PFSK-1 (cell line): ENCODE measurements around the gene CCDC85B.

Experiments used
- FOXP2 ChIP-seq: optimal IDR thresholded peaks from 2 replicates; pipeline ENCODE3; 2011; ENCODE audit warnings: borderline replicate concordance, control low read depth, inconsistent platforms; ENCODE audit not compliant: insufficient read depth; ENCODE audit errors: extremely low read length, extremely low read depth
- POLR2AphosphoS5 ChIP-seq: IDR thresholded peaks from 2 replicates; pipeline ENCODE4 v1.6.1; 2012; ENCODE audit warnings: low read depth, mild to moderate bottlenecking, control low read depth, low read length, moderate library complexity
- REST ChIP-seq, 2 experiments: IDR thresholded peaks; 2 replicates each; pipeline versions ENCODE4 v1.6.1 to v1.8.0; 2011 to 2012; ENCODE audit warnings: low read depth in 2 of 2, low read length in 2 of 2, control low read depth in 1 of 2, inconsistent platforms in 1 of 2, mild to moderate bottlenecking in 1 of 2, moderate library complexity in 1 of 2; ENCODE audit not compliant: insufficient read depth in 1 of 2
- SIN3A ChIP-seq: IDR thresholded peaks from 2 replicates; pipeline ENCODE4 v1.6.1; 2012; ENCODE audit warnings: mild to moderate bottlenecking, low read length, moderate library complexity, borderline replicate concordance; ENCODE audit not compliant: insufficient read depth
- TAF1 ChIP-seq: IDR thresholded peaks from 2 replicates; pipeline ENCODE4 v1.6.1; 2012; ENCODE audit warnings: low read length, control low read depth, borderline replicate concordance; ENCODE audit not compliant: insufficient read depth

CCDC85B gene

DNA sequence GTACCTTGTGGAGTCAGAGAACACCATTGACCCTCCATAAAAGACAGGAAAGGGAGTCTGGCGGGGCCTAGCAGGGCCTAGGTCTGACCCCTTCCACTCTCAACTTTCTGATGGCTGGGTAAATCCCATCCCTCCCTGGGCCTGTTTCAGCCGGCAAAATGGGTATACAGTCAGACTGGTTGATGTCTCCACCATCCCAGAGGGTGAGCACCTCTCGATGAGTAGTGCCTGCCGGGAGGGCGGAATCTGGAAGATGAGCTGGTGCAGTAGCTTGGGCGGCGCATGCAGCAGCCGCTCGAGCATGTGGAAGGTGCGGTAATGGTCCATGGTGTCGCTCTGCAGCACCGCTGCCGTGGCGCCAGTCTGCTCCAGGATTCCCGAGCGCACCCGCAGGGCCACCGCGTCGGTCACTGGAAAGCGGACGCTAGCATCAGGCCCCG, 2.7 kb upstream of the CCDC85B start:
- TF ChIP-seq TAF1 (no peak), REST (IDR thresholded peaks at IDR 0.05; ENCODE audit: insufficient read depth in 1 of 2, low read depth in 2 of 2, low read length in 2 of 2) (no peak), POLR2AphosphoS5 (no peak)

DNA sequence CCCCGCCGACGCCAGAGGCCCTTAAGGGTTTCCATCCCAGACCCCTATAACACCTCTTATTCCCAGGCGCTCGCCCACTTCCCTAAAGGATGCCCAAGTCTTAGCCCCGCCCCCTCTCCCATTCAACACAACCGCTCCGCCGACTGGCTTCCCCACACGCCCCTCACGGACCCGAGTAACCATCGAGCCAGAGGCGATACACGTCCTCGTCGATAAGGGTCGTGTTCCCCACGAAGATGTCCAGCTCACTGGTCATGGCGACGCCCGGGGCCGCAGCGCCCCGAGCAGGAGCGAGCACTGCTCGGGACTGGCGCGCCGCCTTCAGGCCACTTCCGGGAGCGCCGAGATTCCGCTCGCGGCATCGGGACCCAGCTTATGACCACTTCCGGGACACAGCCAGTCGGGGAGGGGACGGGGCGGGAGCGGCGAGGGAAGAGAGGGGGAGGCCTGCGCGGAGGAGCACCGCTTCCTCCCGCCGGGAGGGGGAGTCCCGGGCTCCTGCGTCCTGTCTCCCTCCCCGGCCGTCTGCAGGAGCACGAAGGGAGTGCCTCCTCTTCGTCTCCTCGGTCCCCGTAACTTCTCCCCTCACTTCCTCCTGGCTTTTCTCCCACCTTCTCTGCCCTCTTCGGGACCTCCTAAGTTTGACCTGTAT, 2.2 kb upstream of the CCDC85B start, which contains the start of gene FIBP:
Gene FIBP, minus strand, starts transcription at position 309 of the 652 bp plus-strand sequence. Its CDS starts 53 bp downstream, at position 256.
- TF ChIP-seq FOXP2 (no peak), SIN3A (peak; percentile 11; the same call in 1 of the 2 replicates), REST (IDR thresholded peaks at IDR 0.05; ENCODE audit: insufficient read depth in 1 of 2, low read depth in 2 of 2, low read length in 2 of 2) (0 out of 4 replicates have a peak, but pooled peaks of 1 of the 2 experiments have one; percentile 8), TAF1 (peak; percentile 73; the same call in 1 of the 2 replicates), POLR2AphosphoS5 (peak; percentile 97)

GRCh38 chr11:65891219-65892136, 1.0 kb downstream of the CCDC85B start:
- TF ChIP-seq TAF1 (peak; percentile 71; the same call in 1 of the 2 replicates), POLR2AphosphoS5 (peak; percentile 83), SIN3A (peak; percentile 37; the same call in 1 of the 2 replicates), FOXP2 (no peak)

- TF ChIP-seq TAF1 = no peak
- no peak for TF ChIP-seq FOXP2
- no peak for TF ChIP-seq REST (IDR thresholded peaks at IDR 0.05; ENCODE audit: insufficient read depth in 1 of 2, low read depth in 2 of 2, low read length in 2 of 2)
- no peak for TF ChIP-seq POLR2AphosphoS5
- TF ChIP-seq SIN3A = no peak
These were observed 2.3 kb downstream of the CCDC85B start for GRCh38 chr11:65892661-65893317.

DNA sequence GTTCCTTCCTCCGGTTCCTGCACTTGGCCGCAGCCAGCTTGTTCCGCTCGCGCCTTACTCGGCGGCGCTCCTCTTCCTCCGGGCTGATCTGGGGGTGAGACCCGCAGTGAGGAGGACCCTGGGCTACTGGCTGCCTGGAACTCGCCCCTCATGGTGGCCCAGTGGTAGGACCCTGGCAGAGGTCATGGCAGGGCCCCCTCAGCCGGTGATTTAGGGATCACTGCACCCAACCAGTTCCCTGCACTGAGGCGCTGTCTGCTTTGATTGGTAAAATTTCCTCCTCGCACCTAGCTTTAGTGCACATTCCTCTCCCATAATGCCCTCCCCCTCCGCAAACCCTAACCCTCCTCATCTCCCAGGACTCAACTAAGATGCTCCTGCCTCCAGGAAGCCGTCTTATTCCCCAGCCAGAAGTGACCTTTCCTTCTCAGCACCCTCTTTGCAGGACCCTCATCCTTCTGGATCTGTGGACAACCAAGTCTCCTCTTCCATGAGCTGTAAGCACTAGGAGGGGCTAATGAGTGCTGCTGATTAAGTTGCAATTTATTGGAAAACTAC, 3.6 kb downstream of the CCDC85B start:
- no peak for TF ChIP-seq SIN3A
- TF ChIP-seq TAF1 = no peak
- TF ChIP-seq FOXP2 = no peak
